SK-N-SH (cell line): Measurements from ENCODE around the gene TP73. TPM values are rescaled to one million over a fixed set of nuclear protein-coding genes. Genes with fewer than 3 reads are reported as not detected.

Source experiments
- CTCF ChIA-PET: fragments of 300-600, 350-600 bp; formaldehyde crosslinking; extraction: SDS; loops from one replicate; lab custom pipeline; 2021; lab: Yijun Ruan, JAX
- POLR2A ChIA-PET: fragments of 350-600 bp; sonication (Branson Sonifier 250); formaldehyde crosslinking; extraction: SDS; loops from one replicate; lab custom pipeline; 2020; ENCODE audit warnings: antibody characterized with exemption, inconsistent platforms; lab: Yijun Ruan, JAX
- DNase-seq: peaks from one replicate; pipeline ENCODE4 v3.0.0; 2012
- H2AFZ ChIP-seq: fragments of 200-600 bp; sonication (generic); 2 replicates; pipeline ENCODE4 v1.8.1; 2016; ENCODE audit warnings: antibody characterized with exemption, mild to moderate bottlenecking, low read depth
- H3F3A ChIP-seq: fragments of 200-600 bp; sonication (generic); replicated peaks from 2 replicates; pipeline ENCODE3; 2016; ENCODE audit warnings: antibody characterized with exemption, mild to moderate bottlenecking; ENCODE audit not compliant: insufficient read depth
- H3K27ac ChIP-seq, 2 experiments: fragments of 200-500 bp in 1 of 2; fragments of 200-600 bp in 1 of 2; sonication (Bioruptor generic) in 1 of 2; sonication (generic), shearing (Covaris generic) in 1 of 2; 2 replicates each; pipeline versions ENCODE4 v1.5.1 to v1.6.1; 2014 to 2016; ENCODE audit warnings: low read depth in 2 of 2, inconsistent platforms in 1 of 2, low read length in 1 of 2, mild to moderate bottlenecking in 1 of 2, mixed read lengths in 1 of 2
- H3K27me3 ChIP-seq: fragments of 200-600 bp; sonication (generic), shearing (Covaris generic); 2 replicates; pipeline ENCODE4 v1.6.1; 2016; ENCODE audit warnings: mixed run types; ENCODE audit not compliant: insufficient read depth
- H3K36me3 ChIP-seq, 2 experiments: fragments of 200-500 bp in 1 of 2; fragments of 200-600 bp in 1 of 2; sonication (Bioruptor generic) in 1 of 2; sonication (generic) in 1 of 2; replicated peaks in 1 of 2; 2 replicates each; pipeline versions ENCODE3 to v1.5.1; 2014 to 2016; ENCODE audit warnings: low read length in 1 of 2, mild to moderate bottlenecking in 1 of 2; ENCODE audit not compliant: insufficient read depth in 2 of 2, control insufficient read depth in 1 of 2
- H3K4me1 ChIP-seq, 2 experiments: fragments of 200-500 bp in 1 of 2; fragments of 200-600 bp in 1 of 2; sonication (Bioruptor generic) in 1 of 2; sonication (generic), shearing (Covaris generic) in 1 of 2; 2 replicates each; pipeline versions ENCODE4 v1.5.1 to v1.6.1; 2014 to 2016; ENCODE audit warnings: low read depth in 1 of 2, low read length in 1 of 2, mixed run types in 1 of 2; ENCODE audit not compliant: insufficient read depth in 2 of 2, control insufficient read depth in 1 of 2
- H3K4me2 ChIP-seq: fragments of 200-600 bp; sonication (generic), shearing (Covaris generic); 2 replicates; pipeline ENCODE4 v1.6.1; 2017; ENCODE audit warnings: mixed run types
- H3K4me3 ChIP-seq, 2 experiments: fragments of 200-500 bp in 1 of 2; fragments of 200-600 bp in 1 of 2; sonication (Bioruptor generic) in 1 of 2; sonication (generic), shearing (Covaris generic) in 1 of 2; 2 replicates each; pipeline versions ENCODE4 v1.5.1 to v1.8.1; 2014 to 2016; ENCODE audit warnings: low read depth in 2 of 2, inconsistent platforms in 1 of 2, low read length in 1 of 2, mild to moderate bottlenecking in 1 of 2, mixed read lengths in 1 of 2, moderate library complexity in 1 of 2
- H3K79me2 ChIP-seq: fragments of 200-600 bp; sonication (generic); 2 replicates; pipeline ENCODE4 v1.8.1; 2017; ENCODE audit warnings: mild to moderate bottlenecking; ENCODE audit not compliant: insufficient read depth
- H3K9ac ChIP-seq: fragments of 200-600 bp; sonication (generic); 2 replicates; pipeline ENCODE4 v1.6.1; 2017; ENCODE audit warnings: mixed run types
- H3K9me2 ChIP-seq: fragments of 200-600 bp; sonication (generic); 2 replicates; pipeline ENCODE4 v1.6.1; 2017; ENCODE audit warnings: mixed run types
- H3K9me3 ChIP-seq: fragments of 200-600 bp; sonication (generic); 2 replicates; pipeline ENCODE4 v1.6.1; 2017; ENCODE audit warnings: mixed run types, mild to moderate bottlenecking, moderate library complexity
- H4K20me1 ChIP-seq: fragments of 200-600 bp; sonication (generic); 2 replicates; pipeline ENCODE4 v1.6.1; 2017; ENCODE audit warnings: mild to moderate bottlenecking, mixed run types; ENCODE audit not compliant: insufficient read depth
- CHD2 ChIP-seq: fragments of 150-350 bp; IDR thresholded peaks from 2 replicates; pipeline ENCODE4 v1.6.1; 2018; ENCODE audit warnings: low read length; ENCODE audit not compliant: partially characterized antibody
- EZH2phosphoT487 ChIP-seq: fragments of 200-600 bp; sonication (generic); IDR thresholded peaks from 2 replicates; pipeline ENCODE4 v1.6.1; 2017; ENCODE audit warnings: low read depth, mixed run types, mild to moderate bottlenecking, antibody characterized with exemption, moderate library complexity, borderline replicate concordance
- GABPA ChIP-seq: IDR thresholded peaks from 2 replicates; pipeline ENCODE4 v1.4.0; 2012; ENCODE audit warnings: low read depth, mild to moderate bottlenecking
- GATA2 ChIP-seq: sonication (generic); formaldehyde crosslinking; IDR thresholded peaks from 2 replicates; pipeline ENCODE4 v1.5.0; 2020; ENCODE audit warnings: mild to moderate bottlenecking, missing genetic modification reagents
- JUND ChIP-seq: IDR thresholded peaks from 2 replicates; pipeline ENCODE4 v1.4.0; 2012
- MEF2A ChIP-seq: IDR thresholded peaks from 2 replicates; pipeline ENCODE4 v1.4.0; 2012; ENCODE audit warnings: low read depth, borderline replicate concordance
- MXI1 ChIP-seq: IDR thresholded peaks from 2 replicates; pipeline ENCODE4 v1.6.1; 2012; ENCODE audit warnings: mild to moderate bottlenecking, low read depth, low read length, improper control_type of control experiment
- NFIC ChIP-seq: IDR thresholded peaks from 2 replicates; pipeline ENCODE4 v1.4.0; 2012; ENCODE audit warnings: borderline replicate concordance
- NRF1 ChIP-seq: IDR thresholded peaks from 2 replicates; pipeline ENCODE4 v1.6.1; 2012; ENCODE audit warnings: low read depth, mild to moderate bottlenecking, low read length
- POLR2AphosphoS5 ChIP-seq: IDR thresholded peaks from 2 replicates; pipeline ENCODE4 v1.6.1; 2012; ENCODE audit warnings: low read depth, low read length
- RFX5 ChIP-seq: IDR thresholded peaks from 2 replicates; pipeline ENCODE4 v1.6.1; 2012; ENCODE audit warnings: mild to moderate bottlenecking, improper control_type of control experiment, low read length
- SIN3A ChIP-seq: IDR thresholded peaks from 2 replicates; pipeline ENCODE4 v1.6.1; 2012; ENCODE audit warnings: low read depth, mild to moderate bottlenecking, low read length, moderate library complexity, borderline replicate concordance
- TAF1 ChIP-seq: IDR thresholded peaks from 2 replicates; pipeline ENCODE4 v1.6.1; 2012; ENCODE audit warnings: low read depth, mild to moderate bottlenecking, low read length, moderate library complexity, borderline replicate concordance
- USF1 ChIP-seq: IDR thresholded peaks from 2 replicates; pipeline ENCODE4 v1.4.0; 2012; ENCODE audit warnings: low read depth, borderline replicate concordance
- USF2 ChIP-seq: fragments of 150-350 bp; IDR thresholded peaks from 2 replicates; pipeline ENCODE4 v1.6.1; 2017; ENCODE audit warnings: antibody characterized with exemption, low read length, low read depth, borderline replicate concordance
- YY1 ChIP-seq: IDR thresholded peaks from 2 replicates; pipeline ENCODE4 v1.4.0; 2012; ENCODE audit warnings: low read depth, mild to moderate bottlenecking
- WGBS: methylation state at CpG from one replicate; pipeline ENCODE4 v1.1.6; 2017; ENCODE audit warnings: low lambda C conversion rate; 5-methylcytosine and 5-hydroxymethylcytosine counted together
- polyA plus RNA-seq, 3 experiments: library from polyadenylated mRNA; depleted of rRNA; stranded (reverse); fragments of >200 nt; gene quantifications; 2 replicates each; pipeline ENCODE4 v1.2.3, GENCODE V29; 2012
- TF ChIP-seq, protein P1 (sequence below): IDR thresholded peaks from 2 replicates; pipeline ENCODE4; 2012
- TF ChIP-seq, protein P2 (sequence below): IDR thresholded peaks from 2 replicates; pipeline ENCODE4 v1.6.1; 2012; ENCODE audit warnings: mild to moderate bottlenecking, low read depth, low read length, moderate library complexity
- TF ChIP-seq, protein P3 (sequence below): IDR thresholded peaks from 2 replicates; pipeline ENCODE4 v1.4.0; 2012; ENCODE audit warnings: low read depth

TP73 gene
- polyA plus RNA-seq, 1 of the 3 experiments (the other 2 are of a cell fraction), result 0.64 TPM

GRCh38 chr1:3639397-3639911, 12.9 kb upstream of the TP73 start:
- 100% methylated on average over 3 of the region's 23 CpGs for WGBS
- no peak overlapping the region for H3K9ac ChIP-seq
- H3K27ac ChIP-seq, result no peak overlapping the region
- no peaks in the 10 kb centered on the region for H3F3A ChIP-seq
- H3K27me3 ChIP-seq, result no peaks in the 10 kb centered on the region
- no peaks in the 10 kb centered on the region for H3K79me2 ChIP-seq
- no peak overlapping the region for H3K4me3 ChIP-seq
- no peaks in the 10 kb centered on the region for H3K9me2 ChIP-seq
- H3K4me2 ChIP-seq, result no peak overlapping the region
- H3K4me1 ChIP-seq, result no peaks in the 10 kb centered on the region
- no peaks in the 10 kb centered on the region for H3K9me3 ChIP-seq
- H3K36me3 ChIP-seq, result peaks cover 4 to 71% of the 10 kb centered on the region in 2 experiments
- no peak overlapping the region for H2AFZ ChIP-seq
- ChIA-PET CTCF (no interaction called here), POLR2A (interaction anchor here (0.9 to 2.0 kb wide), 2 partner anchors 10 to 11 kb away, joined by 3 to 5 read pairs; no protein-coding TSS in a partner anchor)
- H4K20me1 ChIP-seq, result no peaks in the 10 kb centered on the region
- TF ChIP-seq YY1 (no peak), USF1 (no peak), POLR2AphosphoS5 (no peak), NFIC (no peak), USF2 (no peak), EZH2phosphoT487 (no peak), MXI1 (no peak), CHD2 (no peak), GABPA (no peak), GATA2 (CRISPR knock-in tag) (no peak), TAF1 (no peak), MEF2A (no peak), JUND (no peak), NRF1 (no peak), RFX5 (no peak), SIN3A (no peak)
- TF ChIP-seq, protein P1, sequence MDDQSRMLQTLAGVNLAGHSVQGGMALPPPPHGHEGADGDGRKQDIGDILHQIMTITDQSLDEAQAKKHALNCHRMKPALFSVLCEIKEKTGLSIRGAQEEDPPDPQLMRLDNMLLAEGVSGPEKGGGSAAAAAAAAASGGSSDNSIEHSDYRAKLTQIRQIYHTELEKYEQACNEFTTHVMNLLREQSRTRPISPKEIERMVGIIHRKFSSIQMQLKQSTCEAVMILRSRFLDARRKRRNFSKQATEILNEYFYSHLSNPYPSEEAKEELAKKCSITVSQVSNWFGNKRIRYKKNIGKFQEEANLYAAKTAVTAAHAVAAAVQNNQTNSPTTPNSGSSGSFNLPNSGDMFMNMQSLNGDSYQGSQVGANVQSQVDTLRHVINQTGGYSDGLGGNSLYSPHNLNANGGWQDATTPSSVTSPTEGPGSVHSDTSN, result no peak
- TF ChIP-seq, protein P2, sequence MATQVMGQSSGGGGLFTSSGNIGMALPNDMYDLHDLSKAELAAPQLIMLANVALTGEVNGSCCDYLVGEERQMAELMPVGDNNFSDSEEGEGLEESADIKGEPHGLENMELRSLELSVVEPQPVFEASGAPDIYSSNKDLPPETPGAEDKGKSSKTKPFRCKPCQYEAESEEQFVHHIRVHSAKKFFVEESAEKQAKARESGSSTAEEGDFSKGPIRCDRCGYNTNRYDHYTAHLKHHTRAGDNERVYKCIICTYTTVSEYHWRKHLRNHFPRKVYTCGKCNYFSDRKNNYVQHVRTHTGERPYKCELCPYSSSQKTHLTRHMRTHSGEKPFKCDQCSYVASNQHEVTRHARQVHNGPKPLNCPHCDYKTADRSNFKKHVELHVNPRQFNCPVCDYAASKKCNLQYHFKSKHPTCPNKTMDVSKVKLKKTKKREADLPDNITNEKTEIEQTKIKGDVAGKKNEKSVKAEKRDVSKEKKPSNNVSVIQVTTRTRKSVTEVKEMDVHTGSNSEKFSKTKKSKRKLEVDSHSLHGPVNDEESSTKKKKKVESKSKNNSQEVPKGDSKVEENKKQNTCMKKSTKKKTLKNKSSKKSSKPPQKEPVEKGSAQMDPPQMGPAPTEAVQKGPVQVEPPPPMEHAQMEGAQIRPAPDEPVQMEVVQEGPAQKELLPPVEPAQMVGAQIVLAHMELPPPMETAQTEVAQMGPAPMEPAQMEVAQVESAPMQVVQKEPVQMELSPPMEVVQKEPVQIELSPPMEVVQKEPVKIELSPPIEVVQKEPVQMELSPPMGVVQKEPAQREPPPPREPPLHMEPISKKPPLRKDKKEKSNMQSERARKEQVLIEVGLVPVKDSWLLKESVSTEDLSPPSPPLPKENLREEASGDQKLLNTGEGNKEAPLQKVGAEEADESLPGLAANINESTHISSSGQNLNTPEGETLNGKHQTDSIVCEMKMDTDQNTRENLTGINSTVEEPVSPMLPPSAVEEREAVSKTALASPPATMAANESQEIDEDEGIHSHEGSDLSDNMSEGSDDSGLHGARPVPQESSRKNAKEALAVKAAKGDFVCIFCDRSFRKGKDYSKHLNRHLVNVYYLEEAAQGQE, result no peak
- TF ChIP-seq, protein P3, sequence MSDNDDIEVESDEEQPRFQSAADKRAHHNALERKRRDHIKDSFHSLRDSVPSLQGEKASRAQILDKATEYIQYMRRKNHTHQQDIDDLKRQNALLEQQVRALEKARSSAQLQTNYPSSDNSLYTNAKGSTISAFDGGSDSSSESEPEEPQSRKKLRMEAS, result no peak
- no peak for DNase-seq
